Hematopoietic multipotent progenitor cell treated with erythropoietin and hydrocortisone succinate and interleukin-3 and kit ligand, for 17 days (in vitro differentiated cells): Measurements from ENCODE around the gene TOPORS.
A peak's percentile ranks its signal among the peaks of the same experiment; 100 is the strongest.
"Not testable (repeated sequence)": the region's sequence is repeated elsewhere in the genome, so short reads cannot be mapped to it uniquely, and the experiment has no call there.

Source experiments
- DNase-seq: peaks from one replicate; pipeline ENCODE4 v3.0.0-alpha.2; 2015; ENCODE audit warnings: low spot score

TOPORS gene

GRCh38 chr9:32552172-32552872 is at the start of gene TOPORS, which contains the start of gene SMIM27:
Gene TOPORS (minus strand): TSS chr9:32552586. CDS start chr9:32552436, 150 bp downstream.
Gene SMIM27 (plus strand): TSS chr9:32552327. CDS start chr9:32552435, 108 bp downstream.
- peak; percentile 87 for DNase-seq

- not testable (repeated sequence) for DNase-seq
These were observed 46.6 kb upstream of the TOPORS start for GRCh38 chr9:32599021-32599420.

- DNase-seq: no peak
These were observed 44.5 kb upstream of the TOPORS start for GRCh38 chr9:32596936-32597335.

- DNase-seq: no peak
These were observed 43.9 kb upstream of the TOPORS start for GRCh38 chr9:32596096-32596865.

GRCh38 chr9:32590898-32591297 is 38.5 kb upstream of the TOPORS start:
- no peak for DNase-seq

GRCh38 chr9:32590476-32590875 is 38.1 kb upstream of the TOPORS start:
- no peak for DNase-seq

- DNase-seq: peak; percentile 13
These were observed 36.8 kb upstream of the TOPORS start for GRCh38 chr9:32589083-32589723.

GRCh38 chr9:32587901-32588300 is 35.5 kb upstream of the TOPORS start:
- DNase-seq: no peak

- no peak for DNase-seq
These were observed 32.4 kb upstream of the TOPORS start for GRCh38 chr9:32584784-32585183.

GRCh38 chr9:32581512-32582143 is 29.2 kb upstream of the TOPORS start:
- DNase-seq: peak; percentile 62

GRCh38 chr9:32580631-32581300 is 28.4 kb upstream of the TOPORS start:
- DNase-seq: no peak

GRCh38 chr9:32579706-32580331 is 27.4 kb upstream of the TOPORS start:
- peak; percentile 86 for DNase-seq

- no peak for DNase-seq
These were observed 26.6 kb upstream of the TOPORS start for GRCh38 chr9:32578976-32579375.

GRCh38 chr9:32577316-32577715 is 24.9 kb upstream of the TOPORS start:
- DNase-seq: no peak

GRCh38 chr9:32574858-32575257 is 22.5 kb upstream of the TOPORS start:
- DNase-seq: no peak

GRCh38 chr9:32573821-32574220 is 21.4 kb upstream of the TOPORS start:
- DNase-seq: no peak

GRCh38 chr9:32572900-32573523 is 20.6 kb upstream of the TOPORS start, which contains the start of gene NDUFB6:
Gene NDUFB6 (minus strand): TSS chr9:32573159. CDS start chr9:32573060, 99 bp downstream.
- peak; percentile 88 for DNase-seq

GRCh38 chr9:32571969-32572899 is 19.8 kb upstream of the TOPORS start:
- DNase-seq: peak; percentile 89

- DNase-seq: no peak
These were observed 17.9 kb upstream of the TOPORS start for GRCh38 chr9:32570262-32570661.

- DNase-seq: no peak
These were observed 14.4 kb upstream of the TOPORS start for GRCh38 chr9:32566770-32567169.
